SK-N-SH treated with all-trans-retinoic acid at 6 μM for 48 hours (cell line): Measurements from ENCODE around the gene PDE7B.

ENCODE experiments used
- ZFP3 ChIP-seq: fragments of 250-450 bp; sonication (Bioruptor Pico); IDR thresholded peaks from 2 replicates; pipeline ENCODE4 v1.5.0; 2020; ENCODE audit warnings: mild to moderate bottlenecking, moderate library complexity
- TF ChIP-seq, protein P1 (sequence below): fragments of 250-450 bp; sonication (Bioruptor Pico); IDR thresholded peaks from 2 replicates; pipeline ENCODE4 v1.5.1; 2020; ENCODE audit warnings: low read depth, mild to moderate bottlenecking, moderate library complexity
- TF ChIP-seq, protein P2 (sequence below): fragments of 250-450 bp; sonication (Bioruptor Pico); IDR thresholded peaks from 2 replicates; pipeline ENCODE4 v1.5.1; 2021; ENCODE audit warnings: mild to moderate bottlenecking, moderate library complexity

DNA sequence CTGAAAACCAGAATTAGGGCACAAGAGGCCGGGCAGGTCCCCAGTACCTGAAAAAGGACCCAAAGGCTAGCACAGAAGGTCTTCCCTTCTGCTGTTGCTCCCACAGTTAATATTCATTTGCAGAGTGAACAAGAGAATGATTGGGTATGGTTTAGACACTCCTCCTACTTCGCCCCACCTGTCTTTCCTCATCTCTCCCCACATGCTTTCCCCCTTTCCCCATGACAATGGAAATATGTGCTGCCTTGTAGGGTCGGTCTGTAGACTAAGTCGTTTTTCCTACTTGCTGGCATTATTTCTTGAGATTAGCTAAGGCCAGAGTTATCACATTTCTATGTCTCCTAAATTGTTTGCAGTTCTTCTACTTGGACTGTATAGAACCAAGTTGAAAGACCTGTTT, 181.9 kb downstream of the PDE7B start:
- TF ChIP-seq, protein P1, sequence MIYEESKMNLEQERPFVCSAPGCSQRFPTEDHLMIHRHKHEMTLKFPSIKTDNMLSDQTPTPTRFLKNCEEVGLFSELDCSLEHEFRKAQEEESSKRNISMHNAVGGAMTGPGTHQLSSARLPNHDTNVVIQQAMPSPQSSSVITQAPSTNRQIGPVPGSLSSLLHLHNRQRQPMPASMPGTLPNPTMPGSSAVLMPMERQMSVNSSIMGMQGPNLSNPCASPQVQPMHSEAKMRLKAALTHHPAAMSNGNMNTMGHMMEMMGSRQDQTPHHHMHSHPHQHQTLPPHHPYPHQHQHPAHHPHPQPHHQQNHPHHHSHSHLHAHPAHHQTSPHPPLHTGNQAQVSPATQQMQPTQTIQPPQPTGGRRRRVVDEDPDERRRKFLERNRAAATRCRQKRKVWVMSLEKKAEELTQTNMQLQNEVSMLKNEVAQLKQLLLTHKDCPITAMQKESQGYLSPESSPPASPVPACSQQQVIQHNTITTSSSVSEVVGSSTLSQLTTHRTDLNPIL (CRISPR knock-in tag), result no peak
- TF ChIP-seq, protein P2, sequence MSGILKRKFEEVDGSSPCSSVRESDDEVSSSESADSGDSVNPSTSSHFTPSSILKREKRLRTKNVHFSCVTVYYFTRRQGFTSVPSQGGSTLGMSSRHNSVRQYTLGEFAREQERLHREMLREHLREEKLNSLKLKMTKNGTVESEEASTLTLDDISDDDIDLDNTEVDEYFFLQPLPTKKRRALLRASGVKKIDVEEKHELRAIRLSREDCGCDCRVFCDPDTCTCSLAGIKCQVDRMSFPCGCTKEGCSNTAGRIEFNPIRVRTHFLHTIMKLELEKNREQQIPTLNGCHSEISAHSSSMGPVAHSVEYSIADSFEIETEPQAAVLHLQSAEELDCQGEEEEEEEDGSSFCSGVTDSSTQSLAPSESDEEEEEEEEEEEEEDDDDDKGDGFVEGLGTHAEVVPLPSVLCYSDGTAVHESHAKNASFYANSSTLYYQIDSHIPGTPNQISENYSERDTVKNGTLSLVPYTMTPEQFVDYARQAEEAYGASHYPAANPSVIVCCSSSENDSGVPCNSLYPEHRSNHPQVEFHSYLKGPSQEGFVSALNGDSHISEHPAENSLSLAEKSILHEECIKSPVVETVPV (CRISPR knock-in tag), result no peak
- no peak for TF ChIP-seq ZFP3 (CRISPR knock-in tag)
